Measurements from ENCODE around the gene NIPBL. TPM values are rescaled to one million over a fixed set of nuclear protein-coding genes. Genes with fewer than 3 reads are reported as not detected.
A peak's percentile ranks its signal among the peaks of the same experiment; 100 is the strongest.
"Not testable (repeated sequence)": the region's sequence is repeated elsewhere in the genome, so short reads cannot be mapped to it uniquely, and the experiment has no call there.

Gene NIPBL
- 10 to 100 TPM; 56.8 to 71.2 TPM for total RNA-seq

GRCh38 chr5:36876299-36876964 is at the start of gene NIPBL:
Gene NIPBL, plus strand, starts transcription at chr5:36876769. Its CDS starts 76,928 bp downstream, at chr5:36953697.
- H3K27ac Mint-ChIP-seq: peak within 1 kb of the TSS; percentile 93 to 96
- H3K4me1 Mint-ChIP-seq (ENCODE audit: low read depth in 2 of 2): peaks cover 32 to 39% of the 10 kb centered on the region in 2 donors
- H3K27me3 Mint-ChIP-seq: no peaks in the 10 kb centered on the region
- DNase-seq (ENCODE audit: low spot score) (peak; percentile 94), ATAC-seq (peak; percentile 86 to 91)
- H3K4me3 Mint-ChIP-seq: peak within 1 kb of the TSS; percentile 92
- H3K36me3 Mint-ChIP-seq: peaks cover 4% of the 10 kb centered on the region
- no peaks in the 10 kb centered on the region for H3K9me3 Mint-ChIP-seq

- H3K4me1 Mint-ChIP-seq (ENCODE audit: low read depth in 2 of 2): no peaks in the 10 kb centered on the region
- H3K36me3 Mint-ChIP-seq: no peaks in the 10 kb centered on the region
- H3K27me3 Mint-ChIP-seq: peaks cover 9 to 38% of the 10 kb centered on the region in 2 donors
- no peak overlapping the region for H3K4me3 Mint-ChIP-seq
- no peak overlapping the region for H3K27ac Mint-ChIP-seq
- ATAC-seq: no peak
- no peak for DNase-seq (ENCODE audit: low spot score)
- no peaks in the 10 kb centered on the region for H3K9me3 Mint-ChIP-seq
Observed at GRCh38 chr5:36832274-36832673, 44.3 kb upstream of the NIPBL start.

- H3K4me1 Mint-ChIP-seq (ENCODE audit: low read depth in 2 of 2): no peaks in the 10 kb centered on the region
Observed at GRCh38 chr5:36836831-36837230, 39.7 kb upstream of the NIPBL start.

GRCh38 chr5:36839489-36840476 is 36.8 kb upstream of the NIPBL start:
- peaks cover 0 to 4% of the 10 kb centered on the region in 2 donors for H3K4me1 Mint-ChIP-seq (ENCODE audit: low read depth in 2 of 2)
- no peak for ATAC-seq
- H3K9me3 Mint-ChIP-seq: no peaks in the 10 kb centered on the region

More at GRCh38 chr5:36836831-36837230, 39.7 kb upstream of the NIPBL start:
- Mint-ChIP-seq H3K27ac (no peak overlapping the region), H3K36me3 (peaks cover 5% of the 10 kb centered on the region), H3K4me3 (no peak overlapping the region), H3K27me3 (peaks cover 12 to 52% of the 10 kb centered on the region in 2 donors), H3K9me3 (no peaks in the 10 kb centered on the region)
- no peak for ATAC-seq
- DNase-seq (ENCODE audit: low spot score): no peak

GRCh38 chr5:36841677-36842076 is 34.9 kb upstream of the NIPBL start:
- Mint-ChIP-seq H3K4me1 (ENCODE audit: low read depth in 2 of 2) (peaks cover 0 to 4% of the 10 kb centered on the region in 2 donors), H3K4me3 (no peak overlapping the region), H3K27me3 (peaks cover 19 to 63% of the 10 kb centered on the region in 2 donors), H3K36me3 (peaks cover 5% of the 10 kb centered on the region), H3K27ac (no peak overlapping the region), H3K9me3 (no peaks in the 10 kb centered on the region)
- DNase-seq (ENCODE audit: low spot score) (no peak), ATAC-seq (no peak)

More at GRCh38 chr5:36839489-36840476, 36.8 kb upstream of the NIPBL start:
- peaks cover 17 to 60% of the 10 kb centered on the region in 2 donors for H3K27me3 Mint-ChIP-seq
- H3K4me3 Mint-ChIP-seq: no peak overlapping the region
- H3K36me3 Mint-ChIP-seq: peaks cover 5% of the 10 kb centered on the region
- no peak for DNase-seq (ENCODE audit: low spot score)
- H3K27ac Mint-ChIP-seq: no peak overlapping the region

- ATAC-seq (no peak), DNase-seq (ENCODE audit: low spot score) (no peak)
- Mint-ChIP-seq H3K9me3 (no peaks in the 10 kb centered on the region), H3K4me1 (ENCODE audit: low read depth in 2 of 2) (peaks cover 0 to 4% of the 10 kb centered on the region in 2 donors), H3K27ac (no peak overlapping the region), H3K4me3 (no peak overlapping the region), H3K27me3 (peaks cover 19 to 62% of the 10 kb centered on the region in 2 donors), H3K36me3 (peaks cover 5% of the 10 kb centered on the region)
Observed at GRCh38 chr5:36842087-36842486, 34.5 kb upstream of the NIPBL start.

- ATAC-seq (no peak), DNase-seq (ENCODE audit: low spot score) (no peak)
- H3K27ac Mint-ChIP-seq: no peak overlapping the region
- peaks cover 0 to 4% of the 10 kb centered on the region in 2 donors for H3K4me1 Mint-ChIP-seq (ENCODE audit: low read depth in 2 of 2)
- H3K27me3 Mint-ChIP-seq: peaks cover 14 to 56% of the 10 kb centered on the region in 2 donors
- peaks cover 5% of the 10 kb centered on the region for H3K36me3 Mint-ChIP-seq
- no peak overlapping the region for H3K4me3 Mint-ChIP-seq
- no peaks in the 10 kb centered on the region for H3K9me3 Mint-ChIP-seq
Observed at GRCh38 chr5:36844305-36844704, 32.3 kb upstream of the NIPBL start.

- not testable (repeated sequence) for H3K4me3 Mint-ChIP-seq; H3K4me1 Mint-ChIP-seq (ENCODE audit: low read depth in 2 of 2)
Observed at GRCh38 chr5:36848545-36848944, 28.0 kb upstream of the NIPBL start.

GRCh38 chr5:36852903-36853302 is 23.7 kb upstream of the NIPBL start:
- ATAC-seq; H3K27ac Mint-ChIP-seq; DNase-seq (ENCODE audit: low spot score); H3K4me3 Mint-ChIP-seq; H3K4me1 Mint-ChIP-seq (ENCODE audit: low read depth in 2 of 2); H3K36me3 Mint-ChIP-seq; H3K9me3 Mint-ChIP-seq: not testable (repeated sequence)
- H3K27me3 Mint-ChIP-seq: peaks cover 14 to 36% of the 10 kb centered on the region in 2 donors

More at GRCh38 chr5:36848545-36848944, 28.0 kb upstream of the NIPBL start:
- not testable (repeated sequence) for H3K36me3 Mint-ChIP-seq; ATAC-seq; DNase-seq (ENCODE audit: low spot score); H3K27ac Mint-ChIP-seq; H3K9me3 Mint-ChIP-seq
- H3K27me3 Mint-ChIP-seq: peaks cover 24 to 61% of the 10 kb centered on the region in 2 donors

GRCh38 chr5:36854402-36855140 is 22.0 kb upstream of the NIPBL start:
- Mint-ChIP-seq H3K27ac (no peak overlapping the region), H3K4me1 (ENCODE audit: low read depth in 2 of 2) (no peaks in the 10 kb centered on the region), H3K27me3 (peaks cover 17 to 31% of the 10 kb centered on the region in 2 donors), H3K4me3 (no peak overlapping the region), H3K9me3 (peaks cover 4% of the 10 kb centered on the region), H3K36me3 (peaks cover 6% of the 10 kb centered on the region)
- ATAC-seq: no peak
- no peak for DNase-seq (ENCODE audit: low spot score)

GRCh38 chr5:36855141-36855495 is 21.5 kb upstream of the NIPBL start:
- ATAC-seq (no peak), DNase-seq (ENCODE audit: low spot score) (no peak)
- no peak overlapping the region for H3K27ac Mint-ChIP-seq
- H3K4me3 Mint-ChIP-seq: no peak overlapping the region
- H3K9me3 Mint-ChIP-seq: peaks cover 2% of the 10 kb centered on the region
- peaks cover 2% of the 10 kb centered on the region for H3K36me3 Mint-ChIP-seq
- no peaks in the 10 kb centered on the region for H3K4me1 Mint-ChIP-seq (ENCODE audit: low read depth in 2 of 2)
- peaks cover 13 to 30% of the 10 kb centered on the region in 2 donors for H3K27me3 Mint-ChIP-seq

- H3K27me3 Mint-ChIP-seq: peaks cover 11 to 18% of the 10 kb centered on the region in 2 donors
- H3K9me3 Mint-ChIP-seq: no peaks in the 10 kb centered on the region
- no peaks in the 10 kb centered on the region for H3K36me3 Mint-ChIP-seq
- H3K27ac Mint-ChIP-seq: no peak overlapping the region
- peaks cover 0 to 3% of the 10 kb centered on the region in 2 donors for H3K4me1 Mint-ChIP-seq (ENCODE audit: low read depth in 2 of 2)
- DNase-seq (ENCODE audit: low spot score): no peak
- no peak for ATAC-seq
- H3K4me3 Mint-ChIP-seq: no peak overlapping the region
Observed at GRCh38 chr5:36861871-36862270, 14.7 kb upstream of the NIPBL start.

- Mint-ChIP-seq H3K4me1 (ENCODE audit: low read depth in 2 of 2) (peaks cover 18 to 19% of the 10 kb centered on the region in 2 donors), H3K9me3 (no peaks in the 10 kb centered on the region), H3K4me3 (no peak overlapping the region), H3K27ac (peak overlapping the region in 1 of 2 donors; percentile 42), H3K36me3 (no peaks in the 10 kb centered on the region), H3K27me3 (no peaks in the 10 kb centered on the region)
- ATAC-seq (peak; percentile 88 to 90), DNase-seq (ENCODE audit: low spot score) (no peak)
Observed at GRCh38 chr5:36870399-36871040, 6.0 kb upstream of the NIPBL start.

Measured in natural killer cell treated with Interleukin-12 subunit alpha and Interleukin-12 subunit beta and Interleukin-15 and Interleukin-18, amount 100 ng/mL, for 72 hours (primary cell).